ENCODE data around the gene PHF2. TPM values are rescaled to one million over a fixed set of nuclear protein-coding genes. Genes with fewer than 3 reads are reported as not detected.
"Not testable (repeated sequence)": the region's sequence is repeated elsewhere in the genome, so short reads cannot be mapped to it uniquely, and the experiment has no call there.

Gene PHF2
- total and polyA plus RNA-seq, 10 donors = 11.2 to 46.2 (median 31.0) TPM

- intact Hi-C loops (cut with DNase I; ENCODE audit: low total_unique reads) = no loop called here
- H3K36me3 ChIP-seq = peaks cover 0 to 83% (median 43%) of the 10 kb centered on the region in 6 donors
- H3K4me1 ChIP-seq = no peaks in the 10 kb centered on the region
- H3K27me3 ChIP-seq (replicated peaks in 1 of 7) = no peaks in the 10 kb centered on the region
- WGBS, 5 donors = 79 to 93% (median 87%) methylated on average over 8 of the region's 8 CpGs
- no peak for TF ChIP-seq POLR2AphosphoS5 (IDR thresholded peaks at IDR 0.05)
- DNase-seq = peak; percentile 65
- H3K27ac ChIP-seq = no peak overlapping the region
- H3K4me3 ChIP-seq = no peak overlapping the region
- H3K9me3 ChIP-seq = no peaks in the 10 kb centered on the region
Observed at GRCh38 chr9:93670208-93671019, 94.0 kb downstream of the PHF2 start.

DNA sequence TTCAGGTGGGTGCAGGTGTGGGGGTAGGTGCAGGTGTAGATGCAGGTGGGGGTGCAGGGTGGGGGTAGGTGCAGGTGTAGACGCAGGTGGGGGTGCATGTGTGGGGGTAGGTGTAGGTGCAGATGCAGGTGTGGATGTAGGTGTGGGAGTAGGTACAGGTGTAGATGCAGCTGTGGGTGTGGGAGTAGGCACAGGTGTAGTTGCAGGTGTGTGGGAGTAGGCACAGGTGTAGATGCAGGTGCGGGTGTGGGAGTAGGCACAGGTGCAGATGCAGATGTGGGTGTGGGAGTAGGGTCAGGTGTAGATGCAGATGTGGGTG is 94.6 kb downstream of the PHF2 start:
- intact Hi-C loops (cut with DNase I; ENCODE audit: low total_unique reads) = no loop called here
- 93 to 100% (median 96%) methylated on average over 2 of the region's 2 CpGs for WGBS, 5 donors
- peak; percentile 32 for DNase-seq
- TF ChIP-seq POLR2AphosphoS5 (IDR thresholded peaks at IDR 0.05) (no peak), POLR2A (IDR thresholded peaks at IDR 0.05) (no peak)
- TF ChIP-seq, protein P1, sequence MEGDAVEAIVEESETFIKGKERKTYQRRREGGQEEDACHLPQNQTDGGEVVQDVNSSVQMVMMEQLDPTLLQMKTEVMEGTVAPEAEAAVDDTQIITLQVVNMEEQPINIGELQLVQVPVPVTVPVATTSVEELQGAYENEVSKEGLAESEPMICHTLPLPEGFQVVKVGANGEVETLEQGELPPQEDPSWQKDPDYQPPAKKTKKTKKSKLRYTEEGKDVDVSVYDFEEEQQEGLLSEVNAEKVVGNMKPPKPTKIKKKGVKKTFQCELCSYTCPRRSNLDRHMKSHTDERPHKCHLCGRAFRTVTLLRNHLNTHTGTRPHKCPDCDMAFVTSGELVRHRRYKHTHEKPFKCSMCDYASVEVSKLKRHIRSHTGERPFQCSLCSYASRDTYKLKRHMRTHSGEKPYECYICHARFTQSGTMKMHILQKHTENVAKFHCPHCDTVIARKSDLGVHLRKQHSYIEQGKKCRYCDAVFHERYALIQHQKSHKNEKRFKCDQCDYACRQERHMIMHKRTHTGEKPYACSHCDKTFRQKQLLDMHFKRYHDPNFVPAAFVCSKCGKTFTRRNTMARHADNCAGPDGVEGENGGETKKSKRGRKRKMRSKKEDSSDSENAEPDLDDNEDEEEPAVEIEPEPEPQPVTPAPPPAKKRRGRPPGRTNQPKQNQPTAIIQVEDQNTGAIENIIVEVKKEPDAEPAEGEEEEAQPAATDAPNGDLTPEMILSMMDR (IDR thresholded peaks at IDR 0.05 in 8 of 11, conservative IDR thresholded peaks at IDR 0.05 in 3 of 11) = no peak
- Histone ChIP-seq H3K27ac (no peak overlapping the region), H3K36me3 (peaks cover 0 to 83% (median 43%) of the 10 kb centered on the region in 6 donors), H3K9me3 (no peaks in the 10 kb centered on the region), H3K27me3 (replicated peaks in 1 of 7) (no peaks in the 10 kb centered on the region), H3K4me1 (no peaks in the 10 kb centered on the region), H3K4me3 (no peak overlapping the region)

- H3K27ac ChIP-seq; H3K4me3 ChIP-seq; H3K4me1 ChIP-seq; H3K27me3 ChIP-seq (replicated peaks in 1 of 7); H3K9me3 ChIP-seq; DNase-seq; intact Hi-C loops (cut with DNase I; ENCODE audit: low total_unique reads): not testable (repeated sequence)
- WGBS, 5 donors = 93 to 100% (median 93%) methylated on average over 2 of the region's 2 CpGs
- peaks cover 0 to 83% (median 46%) of the 10 kb centered on the region in 6 donors for H3K36me3 ChIP-seq
Observed at GRCh38 chr9:93672330-93673020, 96.1 kb downstream of the PHF2 start.

DNA sequence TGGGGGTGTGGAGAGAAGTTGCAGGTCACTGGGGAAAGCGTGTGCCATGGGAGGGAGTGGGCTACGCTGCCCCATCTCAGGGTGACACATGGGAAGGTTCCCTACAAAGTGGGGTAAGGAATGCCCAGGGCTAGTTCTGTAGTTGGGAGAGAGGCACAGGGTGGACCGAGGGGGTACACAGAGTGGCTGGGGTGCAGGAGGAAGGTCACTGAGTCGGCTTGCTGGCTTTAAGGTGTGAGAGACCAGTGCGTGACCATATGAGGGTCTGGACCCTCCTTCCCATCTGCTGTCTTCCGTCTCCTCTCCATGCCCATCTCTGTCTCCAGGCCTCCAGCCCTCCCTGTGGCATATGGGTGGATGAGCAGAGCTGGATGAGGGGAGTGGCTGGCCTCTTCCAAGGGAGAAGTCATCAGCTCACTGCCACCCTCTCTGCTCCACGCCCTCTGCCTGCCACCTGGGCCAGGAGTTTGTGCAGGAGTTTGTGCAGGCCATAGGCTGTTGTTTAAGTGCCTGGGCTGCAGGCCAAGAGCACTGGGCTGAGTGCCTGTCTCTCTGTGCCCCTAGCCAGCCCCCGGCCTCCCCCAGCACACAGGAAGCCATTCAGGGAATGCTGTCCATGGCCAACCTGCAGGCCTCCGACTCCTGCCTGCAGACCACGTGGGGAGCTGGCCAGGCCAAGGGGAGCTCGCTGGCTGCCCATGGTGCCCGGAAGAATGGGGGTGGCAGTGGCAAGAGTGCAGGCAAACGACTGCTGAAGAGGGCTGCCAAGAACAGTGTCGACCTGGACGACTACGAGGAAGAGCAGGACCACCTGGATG is 96.8 kb downstream of the PHF2 start:
- DNase-seq = peak; percentile 73
- TF ChIP-seq POLR2AphosphoS5 (IDR thresholded peaks at IDR 0.05) (peak in 1 of 3 donors; percentile 7), POLR2A (IDR thresholded peaks at IDR 0.05) (no peak)
- no peaks in the 10 kb centered on the region for H3K27me3 ChIP-seq (replicated peaks in 1 of 7)
- 84 to 95% (median 90%) methylated on average over 14 to 16 of the region's 16 CpGs for WGBS, 5 donors
- peaks cover 0 to 83% (median 53%) of the 10 kb centered on the region in 6 donors for H3K36me3 ChIP-seq
- intact Hi-C loops (cut with DNase I; ENCODE audit: low total_unique reads) = no loop called here
- no peak overlapping the region for H3K27ac ChIP-seq
- no peak overlapping the region for H3K4me3 ChIP-seq
- H3K9me3 ChIP-seq = no peaks in the 10 kb centered on the region
- no peaks in the 10 kb centered on the region for H3K4me1 ChIP-seq

DNA sequence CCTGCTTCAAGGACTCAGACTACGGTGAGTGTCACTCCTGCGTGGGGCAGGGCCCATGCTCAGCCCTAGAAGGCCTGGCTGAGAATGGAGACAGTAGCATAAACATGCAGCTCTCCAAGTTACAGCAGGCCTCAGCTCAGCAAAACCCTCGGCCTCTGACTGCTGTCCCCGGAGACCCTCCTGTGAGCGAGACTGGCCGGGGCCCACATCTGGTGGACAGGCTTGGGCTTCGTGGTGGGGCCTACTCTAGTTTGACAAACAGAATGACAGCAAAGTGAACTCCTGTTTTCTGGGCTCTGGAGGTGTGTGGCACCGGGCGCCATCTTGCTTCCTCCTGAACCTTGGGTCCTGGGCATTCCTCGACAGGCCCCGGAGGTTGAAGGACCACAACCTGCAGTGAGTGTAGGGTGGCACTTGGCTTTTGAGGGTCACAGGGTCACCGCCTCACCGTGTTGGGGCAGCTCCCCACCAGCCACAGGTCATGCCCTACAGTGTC is 97.5 kb downstream of the PHF2 start:
- no peaks in the 10 kb centered on the region for H3K9me3 ChIP-seq
- H3K27me3 ChIP-seq (replicated peaks in 1 of 7) = no peaks in the 10 kb centered on the region
- WGBS, 5 donors = 93 to 97% (median 96%) methylated on average over 6 to 13 of the region's 13 CpGs; no CpG with 5 or more reads in 1 of the 5 donors
- DNase-seq = no peak
- H3K27ac ChIP-seq = no peak overlapping the region
- no peaks in the 10 kb centered on the region for H3K4me1 ChIP-seq
- H3K4me3 ChIP-seq = no peak overlapping the region
- H3K36me3 ChIP-seq = peaks cover 0 to 83% (median 55%) of the 10 kb centered on the region in 6 donors
- intact Hi-C loops (cut with DNase I; ENCODE audit: low total_unique reads) = no loop called here
- TF ChIP-seq, protein P1 (IDR thresholded peaks at IDR 0.05 in 8 of 11, conservative IDR thresholded peaks at IDR 0.05 in 3 of 11) = no peak
- TF ChIP-seq POLR2AphosphoS5 (IDR thresholded peaks at IDR 0.05) (peak in 1 of 3 donors; percentile 0), POLR2A (IDR thresholded peaks at IDR 0.05) (no peak)

Measured in spleen (tissue), 11 donors.